H1 (cell line): ENCODE data around the gene RAB32. TPM values are rescaled to one million over a fixed set of nuclear protein-coding genes. Genes with fewer than 3 reads are reported as not detected.

ENCODE experiments used
- BRCA1 ChIP-seq: IDR thresholded peaks from 2 replicates; pipeline ENCODE4 v1.6.1; 2012; ENCODE audit warnings: low read depth, low read length, improper control_type of control experiment
- KDM5A ChIP-seq: fragments of 200-600 bp; IDR thresholded peaks from 2 replicates; pipeline ENCODE4 v1.7.1; 2012; ENCODE audit warnings: mild to moderate bottlenecking, low read length, inconsistent platforms, mixed read lengths
- polyA plus RNA-seq, 7 experiments: library from polyadenylated mRNA; depleted of rRNA in 3 of 7; stranded (reverse) in 5 of 7; unstranded in 2 of 7; fragments of >200 nt in 5 of 7; fragments of 200-250 nt in 2 of 7; gene quantifications; 1 replicate in 5 of 7; 2 replicates in 1 of 7; 4 replicates in 1 of 7; pipeline versions ENCODE4 v1.2.1 to v1.2.3, GENCODE V29; 2011 to 2013; ENCODE audit warnings: missing spikeins in 2 of 7, mixed read lengths in 2 of 7
- total RNA-seq: library from RNA; stranded (reverse); fragmentation: NEBNext Ultra II Directional; extraction: Animal tissue kit (Norgen Biotek cat#: 25700); gene quantifications from 2 replicates; pipeline ENCODE4 v1.2.1, GENCODE V29; 2021

The RAB32 gene
- total and polyA plus RNA-seq, 2 of the 8 experiments (the other 6 are each of a cell fraction or from before 2014, with no cell fraction given), result 3.9 to 6.3 TPM

GRCh38 chr6:146587459-146587858 lies 43.8 kb downstream of the RAB32 start (continued):
- TF ChIP-seq KDM5A (no peak), BRCA1 (no peak)
